CD4-positive, alpha-beta T cell treated with Interferon alpha-2 for 1 hour (primary cell): ENCODE results near the gene MTHFD1.
"Not testable (repeated sequence)": the region's sequence is repeated elsewhere in the genome, so short reads cannot be mapped to it uniquely, and the experiment has no call there.

ENCODE experiments used
- DNase-seq, 2 donors: peaks; one replicate each; pipeline ENCODE4 v3.0.0-alpha.2; 2020 to 2022

The MTHFD1 gene

DNA sequence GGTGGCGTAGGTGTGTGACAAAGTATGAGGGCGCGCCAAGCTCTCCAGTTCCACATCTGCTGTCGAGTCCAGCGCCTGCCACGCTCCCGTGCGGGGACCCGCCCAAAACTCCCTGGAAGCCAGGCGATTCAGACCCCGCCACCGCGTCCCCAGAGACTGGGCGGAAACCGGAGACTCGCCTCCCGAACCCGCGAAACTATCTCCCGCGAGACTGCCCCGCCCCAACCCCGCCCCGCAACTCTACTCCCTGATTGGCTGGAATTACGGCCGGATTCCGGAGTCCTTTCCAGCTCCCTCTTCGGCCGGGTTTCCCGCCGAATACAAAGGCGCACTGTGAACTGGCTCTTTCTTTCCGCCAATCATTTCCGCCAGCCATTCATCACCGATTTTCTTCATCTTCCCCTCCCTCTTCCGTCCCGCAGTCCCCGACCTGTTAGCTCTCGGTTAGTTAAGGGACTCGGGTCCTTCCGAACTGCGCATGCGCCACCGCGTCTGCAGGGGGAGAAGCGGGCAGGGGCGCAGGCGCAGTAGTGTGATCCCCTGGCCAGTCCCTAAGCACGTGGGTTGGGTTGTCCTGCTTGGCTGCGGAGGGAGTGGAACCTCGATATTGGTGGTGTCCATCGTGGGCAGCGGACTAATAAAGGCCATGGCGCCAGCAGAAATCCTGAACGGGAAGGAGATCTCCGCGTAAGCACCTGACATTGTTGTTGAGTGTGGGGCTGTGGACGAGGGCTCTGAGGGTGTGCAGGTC is at the start of gene MTHFD1:
MTHFD1 (plus strand) TSS at position 572 of the 751 bp plus-strand sequence; CDS start at position 647, 75 bp downstream.
- DNase-seq = peak; percentile 96 to 97

DNA sequence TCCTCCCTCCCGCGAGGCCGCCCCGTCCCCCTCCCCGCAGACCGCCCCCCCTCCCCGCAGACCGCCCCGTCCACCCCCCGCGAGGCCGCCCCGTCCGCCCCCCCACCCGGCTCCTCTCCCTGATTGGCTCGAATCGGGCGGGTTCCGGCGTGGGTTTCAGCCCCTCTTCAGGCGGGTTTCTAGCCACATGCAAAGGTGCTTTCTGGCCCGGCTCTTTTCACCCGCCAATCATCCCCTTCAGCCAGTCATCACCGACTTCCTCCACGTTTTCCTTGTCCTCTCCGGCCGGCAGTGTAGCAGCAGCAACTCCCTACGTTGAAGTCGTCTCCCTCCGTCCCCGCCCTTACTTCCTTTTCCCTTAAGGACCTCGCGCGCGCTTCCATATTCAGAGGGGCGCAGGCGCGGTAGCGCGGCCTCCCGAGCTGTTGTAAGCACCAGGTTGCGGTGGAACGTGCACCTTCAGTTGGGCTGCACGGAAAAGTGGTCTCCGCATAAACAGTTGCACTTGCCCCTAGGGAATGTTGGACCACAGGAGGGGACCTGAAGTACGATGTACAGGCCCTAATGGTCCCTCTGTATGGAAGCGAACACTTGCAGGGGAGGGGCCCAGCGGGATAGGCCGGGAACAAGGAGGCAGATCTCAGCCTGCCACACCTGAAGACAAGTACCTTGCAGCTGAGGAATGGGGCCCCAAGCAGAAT is 49.4 kb upstream of the MTHFD1 start:
- DNase-seq = peak; percentile 83 to 92

DNA sequence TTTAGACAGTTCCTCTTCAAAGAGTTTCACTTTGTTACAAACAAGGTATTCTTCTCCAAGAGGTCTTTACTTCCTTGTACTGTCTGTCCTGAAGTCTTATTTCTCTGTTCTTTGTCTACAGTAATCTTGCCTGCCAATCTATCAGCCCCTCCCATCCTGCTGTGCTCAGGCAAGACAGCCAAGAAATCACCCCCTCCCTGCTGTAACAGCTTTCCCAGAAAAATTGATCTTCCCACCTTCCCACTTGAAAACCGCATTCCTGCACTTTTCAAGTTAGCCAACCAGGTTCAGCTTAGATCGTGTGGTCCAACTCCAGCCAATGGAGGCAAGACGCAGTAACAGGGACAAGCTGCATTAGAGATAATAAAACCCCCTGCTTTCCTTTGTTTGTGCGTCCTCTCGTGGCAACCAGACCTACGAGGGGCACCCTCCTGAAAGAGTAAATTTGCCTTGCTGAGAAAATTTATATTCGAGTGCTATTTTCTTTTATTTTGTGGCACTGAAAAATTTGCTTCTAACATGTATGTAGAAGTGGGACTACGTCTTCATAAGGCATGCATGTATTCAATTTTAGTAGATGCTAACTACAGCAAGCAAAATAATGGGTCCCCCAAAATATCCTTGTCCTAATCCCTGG is 47.5 kb upstream of the MTHFD1 start:
- no peak for DNase-seq

DNA sequence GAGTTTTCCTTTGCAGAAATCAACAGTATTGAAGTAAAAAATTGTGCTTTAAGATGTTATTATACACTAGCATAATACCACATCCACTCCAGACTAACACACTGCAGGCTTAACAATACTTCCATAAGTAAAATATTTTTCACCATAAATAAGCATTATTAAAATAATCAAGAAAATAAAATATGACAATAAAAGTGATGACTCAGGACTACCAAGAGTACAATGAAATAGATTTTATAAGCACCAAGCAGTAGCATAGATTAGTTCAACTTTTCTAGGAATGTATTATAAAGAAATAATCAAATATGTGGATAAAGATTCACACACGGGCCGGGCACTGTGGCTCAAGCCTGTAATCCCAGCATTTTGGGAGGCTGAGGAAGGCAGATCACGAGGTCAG is 40.4 kb upstream of the MTHFD1 start:
- no peak for DNase-seq

DNA sequence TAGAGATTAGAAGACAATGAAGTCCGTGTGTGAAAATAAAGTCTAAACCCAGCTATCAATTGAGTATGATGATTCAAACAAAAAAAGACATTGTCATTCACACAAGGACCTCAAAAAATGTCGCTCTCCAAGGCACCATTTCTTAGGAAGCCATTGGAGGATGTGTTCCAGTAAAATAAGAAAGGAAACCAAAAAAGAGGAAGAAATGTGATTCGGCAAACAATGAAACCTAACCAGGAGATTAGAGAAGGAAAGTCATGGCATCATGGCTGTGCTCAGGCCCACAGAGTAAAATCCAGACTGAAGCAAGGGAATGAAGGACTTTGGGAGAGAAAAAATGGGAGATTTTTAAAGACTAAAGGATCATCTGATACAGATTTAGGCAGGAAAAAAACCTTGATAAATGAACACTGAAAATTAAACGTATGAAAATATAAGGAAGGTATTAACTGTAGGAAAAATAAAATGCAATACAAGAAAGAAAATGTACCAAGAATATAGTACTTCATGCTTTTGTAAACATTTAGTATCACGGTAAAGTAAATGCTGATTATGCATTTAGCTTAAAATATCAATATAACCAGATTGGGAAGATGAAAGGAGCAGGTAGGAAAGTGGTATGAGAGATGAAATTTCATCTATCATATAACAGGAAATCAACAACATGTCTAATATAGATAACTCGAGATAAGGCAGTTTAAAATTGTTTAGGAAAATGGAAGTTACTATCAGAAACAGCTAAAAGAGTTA is 38.2 kb upstream of the MTHFD1 start:
- DNase-seq = no peak

DNA sequence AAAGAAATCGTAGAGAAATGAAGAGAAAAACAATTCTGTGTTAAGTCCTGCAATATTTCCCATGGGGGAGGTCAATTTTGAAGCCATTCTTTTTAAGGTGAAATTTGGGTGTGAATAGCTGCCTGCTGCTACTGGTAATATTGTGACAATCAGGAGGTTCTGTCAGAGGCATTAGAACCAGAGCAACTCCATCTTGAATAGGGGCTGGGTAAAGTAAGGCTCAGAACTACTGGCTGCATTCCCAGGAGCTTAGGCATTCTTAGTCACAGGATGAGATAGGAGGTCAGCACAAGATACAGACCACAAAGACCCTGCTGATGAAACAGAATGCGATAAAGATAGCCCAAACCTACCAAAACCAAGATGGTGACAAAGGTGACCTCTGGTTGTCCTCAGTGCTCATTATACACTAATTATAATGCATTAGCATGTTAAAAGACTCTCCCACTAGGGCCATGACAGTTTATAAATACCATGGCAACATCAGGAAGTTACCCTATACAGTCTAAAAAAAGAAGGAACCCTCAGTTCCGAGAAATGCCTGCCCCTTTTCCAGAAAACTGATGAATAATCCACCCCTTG is 24.8 kb upstream of the MTHFD1 start:
- DNase-seq = no peak

DNA sequence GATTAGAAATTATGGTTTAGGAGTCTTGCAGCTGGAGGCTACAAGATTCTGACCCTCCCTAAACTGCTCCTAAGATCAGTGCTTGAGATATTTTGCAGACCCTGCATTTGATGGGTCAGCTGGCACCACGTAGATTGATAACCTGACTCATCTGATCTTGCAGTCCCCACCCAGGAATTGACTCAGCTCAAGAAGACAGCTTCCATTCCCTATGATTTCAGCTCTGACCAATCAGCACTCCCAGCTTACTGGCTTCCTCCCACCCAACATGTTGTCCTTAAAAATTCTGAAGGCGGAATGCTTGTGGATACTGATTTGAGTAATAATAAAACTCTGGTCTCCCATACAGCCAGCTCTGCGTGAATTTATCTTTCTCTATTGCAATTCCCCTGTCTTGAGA is 23.2 kb upstream of the MTHFD1 start:
- no peak for DNase-seq

DNA sequence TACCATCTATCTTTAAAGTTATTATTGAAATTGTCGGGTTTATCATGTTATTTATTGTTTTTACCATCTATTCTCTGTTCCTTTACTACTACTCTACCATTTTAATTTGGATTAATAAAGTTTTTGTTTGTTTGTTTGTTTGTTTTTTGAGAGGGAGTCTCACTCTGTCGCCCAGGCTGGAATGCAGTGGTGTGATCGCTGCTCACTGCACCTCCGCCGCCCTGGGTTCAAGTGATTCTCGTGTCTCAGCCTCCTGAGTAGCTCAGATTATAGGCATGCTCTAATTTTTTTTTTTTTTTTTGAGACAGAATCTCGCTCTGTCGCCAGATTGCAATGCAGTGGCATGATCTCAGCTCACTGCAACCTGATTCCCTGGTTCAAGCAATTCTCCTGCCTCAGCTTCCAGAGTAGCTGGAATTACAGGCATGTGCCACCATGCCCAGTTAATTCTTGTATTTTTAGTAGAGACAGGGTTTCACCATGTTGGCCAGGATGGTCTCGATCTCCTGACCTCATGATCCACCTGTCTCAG is 22.7 kb upstream of the MTHFD1 start:
- not testable (repeated sequence) for DNase-seq

DNA sequence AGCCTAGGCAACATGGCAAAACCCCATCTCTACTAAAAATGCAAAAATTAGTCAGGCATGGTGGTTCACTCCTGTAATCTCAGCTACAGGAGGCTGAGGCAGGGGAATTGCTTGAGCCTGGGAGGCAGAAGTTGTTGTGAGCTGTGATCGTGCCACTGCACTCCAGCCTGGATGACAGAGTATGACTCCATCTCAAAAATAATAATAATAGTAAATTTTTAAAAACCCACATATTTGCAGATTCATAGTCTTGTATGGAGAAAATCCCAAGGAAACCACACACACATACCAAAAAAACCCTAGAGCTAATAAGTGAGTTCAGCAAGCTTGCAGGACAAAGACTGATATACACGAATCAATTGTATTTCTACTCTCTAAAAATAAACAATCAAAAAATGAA is 19.0 kb upstream of the MTHFD1 start:
- DNase-seq = no peak

DNA sequence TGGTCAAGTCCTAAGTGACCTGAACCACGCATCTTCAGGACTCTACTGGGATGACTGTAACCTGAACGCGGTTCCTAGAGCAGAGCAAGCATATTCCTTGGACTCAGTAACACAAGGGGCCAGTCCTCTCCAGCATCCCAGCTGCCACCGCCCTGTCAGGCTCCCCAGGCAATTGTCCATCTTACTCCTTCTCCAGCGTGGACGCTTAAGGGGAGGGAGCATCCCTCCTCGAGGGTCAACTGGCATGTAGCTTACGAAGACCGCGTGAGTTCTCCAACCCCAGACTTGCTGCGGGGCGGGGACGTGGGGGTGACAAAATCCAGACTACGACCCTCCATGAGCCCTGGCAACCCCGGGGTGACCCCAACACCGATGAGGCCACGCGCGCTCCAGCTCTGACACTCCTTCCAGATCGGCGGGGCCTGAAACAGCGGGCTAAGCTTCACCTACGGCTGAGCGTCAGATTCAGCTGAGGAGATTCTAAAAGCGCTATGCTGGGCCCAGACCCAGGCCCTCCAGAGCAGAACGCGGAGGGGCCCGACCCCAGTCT is 846 bp upstream of the MTHFD1 start:
- no peak for DNase-seq

DNA sequence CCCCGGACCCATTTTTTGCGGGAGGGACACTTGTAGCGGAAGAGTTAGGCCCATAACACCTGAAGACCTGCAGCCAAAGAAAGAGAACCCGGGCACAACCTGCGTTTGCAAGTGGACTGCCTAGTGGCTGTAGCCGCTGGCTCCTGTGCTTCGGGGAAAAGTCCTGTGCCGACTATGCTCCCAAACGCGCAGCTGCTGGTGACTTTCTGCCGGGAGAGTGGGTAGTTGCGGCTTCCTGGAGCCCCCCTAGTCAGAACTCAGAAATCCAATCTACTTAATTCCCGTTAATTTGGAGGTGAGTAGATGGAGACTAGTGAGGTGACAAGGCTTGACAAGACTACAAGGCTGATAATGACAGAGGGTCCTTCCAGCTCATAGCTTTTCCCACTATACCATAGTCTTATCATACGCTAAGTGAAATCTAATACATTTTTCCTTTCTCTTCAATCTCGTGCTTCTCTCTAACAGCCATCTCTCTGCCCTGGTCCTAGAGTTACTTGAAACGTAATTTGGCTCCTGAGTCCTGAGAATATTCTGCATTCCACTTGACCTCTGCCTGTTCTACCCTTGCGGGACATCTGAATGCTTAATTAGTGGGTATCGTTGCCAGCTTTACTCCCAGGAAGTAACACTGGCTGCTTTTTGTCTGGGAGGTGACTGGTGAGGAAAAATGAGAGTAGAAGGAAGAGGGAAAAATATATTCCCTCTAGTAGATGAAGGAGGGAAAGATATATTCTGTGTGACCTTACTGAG is 556 bp downstream of the MTHFD1 start:
- peak in 1 of 2 donors; percentile 4 for DNase-seq

DNA sequence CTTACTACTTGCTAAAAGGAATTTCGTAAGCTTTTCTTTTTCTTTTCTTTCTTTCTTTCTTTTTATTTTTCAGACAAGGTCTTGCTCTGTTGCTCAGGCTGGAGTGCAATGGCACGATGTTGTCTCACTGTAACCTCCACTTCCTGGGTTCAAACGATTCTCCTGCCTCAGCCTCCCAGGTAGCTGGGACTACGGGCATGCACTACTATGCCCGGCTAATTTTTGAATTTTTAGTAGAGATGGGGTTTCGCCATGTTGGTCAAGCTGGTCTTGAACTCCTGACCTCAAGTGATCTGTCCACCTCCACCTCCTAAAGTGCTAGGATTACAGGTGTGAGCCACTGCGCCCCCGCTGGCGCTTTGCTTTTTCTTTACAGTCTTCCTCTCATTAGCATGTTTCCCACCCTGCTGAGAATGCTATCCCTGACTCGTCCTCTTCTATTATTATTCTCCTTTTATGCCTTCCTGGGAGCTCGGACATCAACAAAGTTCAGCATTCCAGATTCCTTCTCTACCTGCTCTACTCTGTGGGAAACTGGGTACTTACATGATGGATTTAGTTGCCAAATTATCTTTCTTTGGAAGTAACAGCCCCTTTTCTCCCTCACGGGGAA is 3.1 kb downstream of the MTHFD1 start:
- no peak for DNase-seq

DNA sequence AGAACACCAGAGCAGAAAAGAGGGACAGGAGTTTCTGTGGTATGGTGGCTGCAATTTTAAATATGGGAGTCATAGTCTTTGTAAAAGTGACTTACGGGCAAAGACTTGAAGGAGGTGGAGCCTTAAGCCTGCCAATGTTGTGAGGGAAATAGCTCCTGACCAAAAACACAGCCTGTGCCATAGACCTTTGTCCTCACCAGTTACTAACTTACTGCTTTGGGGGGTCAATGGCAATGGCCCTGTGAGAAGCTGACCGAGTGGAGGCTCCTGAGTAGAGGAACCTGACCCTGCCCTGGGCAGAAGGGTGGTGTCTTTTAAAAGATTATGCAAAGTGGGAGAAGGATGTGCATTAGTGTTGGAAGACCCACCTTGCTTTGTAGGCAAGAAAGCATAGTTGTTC is 3.8 kb downstream of the MTHFD1 start:
- no peak for DNase-seq

DNA sequence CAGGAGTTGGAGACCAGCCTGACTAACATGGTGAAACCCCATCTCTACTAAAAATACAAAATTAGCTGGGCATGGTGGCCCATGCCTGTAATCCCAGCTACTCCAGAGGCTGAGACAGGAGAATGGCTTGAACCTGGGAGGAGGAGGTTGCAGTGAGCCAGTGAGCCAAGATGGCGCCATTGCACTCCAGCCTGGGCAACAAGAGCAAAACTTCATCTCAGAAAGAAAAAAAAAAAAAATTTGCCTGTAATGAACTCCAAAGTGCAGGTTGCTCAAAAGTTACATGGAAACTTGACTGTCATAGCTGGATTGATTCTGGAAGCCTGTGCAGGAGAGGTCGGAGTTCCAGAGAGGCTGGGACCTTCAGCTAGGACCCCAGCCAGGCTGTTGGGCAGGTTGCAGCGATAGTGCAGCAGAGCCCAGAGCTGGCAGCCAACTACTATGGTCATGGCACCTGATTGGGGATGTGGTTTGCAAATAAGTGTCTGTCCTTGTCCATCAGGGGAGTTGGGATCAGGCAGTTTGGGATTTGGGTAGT is 5.1 kb downstream of the MTHFD1 start:
- not testable (repeated sequence) for DNase-seq

DNA sequence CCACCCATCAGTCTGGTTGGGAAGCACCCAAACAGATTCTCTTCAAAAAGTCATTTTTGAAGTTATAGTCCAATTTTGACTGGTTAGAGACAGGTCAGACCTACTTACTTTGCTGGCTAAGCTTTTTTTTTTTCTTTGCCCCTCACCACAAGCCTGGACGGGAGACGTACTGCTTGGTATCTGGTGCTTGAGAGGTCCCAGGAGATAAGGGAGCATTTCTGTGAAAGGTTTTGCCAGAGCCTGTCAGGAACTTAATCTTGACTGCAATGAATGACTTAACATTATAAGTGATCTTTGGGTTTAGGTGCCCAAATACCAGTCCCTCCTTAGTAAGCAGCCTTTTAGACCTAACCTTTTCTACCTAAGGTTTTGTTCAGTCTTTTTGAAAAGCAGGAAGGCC is 6.3 kb downstream of the MTHFD1 start:
- no peak for DNase-seq

DNA sequence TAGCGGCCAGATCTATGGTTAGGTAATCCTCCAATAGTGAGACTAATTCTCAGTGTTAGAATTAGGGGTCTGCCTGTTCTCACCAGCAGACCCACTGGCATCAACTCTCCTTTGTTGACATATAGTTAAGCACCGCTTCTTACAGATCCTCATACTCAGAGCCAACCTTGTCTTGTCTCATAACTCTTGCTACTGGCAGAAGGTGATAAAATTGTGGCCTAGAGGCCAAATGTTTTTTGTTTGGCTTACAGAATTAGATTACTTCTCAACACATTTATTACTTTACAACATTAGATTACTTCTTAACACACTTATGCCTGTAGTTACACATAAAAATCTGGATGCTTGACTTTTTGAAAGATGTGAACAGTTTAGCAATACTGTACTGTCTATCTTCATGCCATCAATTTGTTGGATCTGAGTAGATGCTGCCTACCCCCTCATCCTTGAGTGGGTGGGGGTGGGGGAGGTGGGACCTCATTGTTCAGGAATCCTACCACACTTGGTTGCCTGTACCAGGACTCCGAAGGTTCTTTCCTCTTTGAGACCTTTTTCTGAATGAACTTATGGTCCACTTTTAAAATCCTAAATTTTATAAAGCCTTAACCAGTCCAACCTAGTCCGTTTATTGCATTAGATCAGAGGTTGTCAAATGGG is 7.0 kb downstream of the MTHFD1 start:
- no peak for DNase-seq

DNA sequence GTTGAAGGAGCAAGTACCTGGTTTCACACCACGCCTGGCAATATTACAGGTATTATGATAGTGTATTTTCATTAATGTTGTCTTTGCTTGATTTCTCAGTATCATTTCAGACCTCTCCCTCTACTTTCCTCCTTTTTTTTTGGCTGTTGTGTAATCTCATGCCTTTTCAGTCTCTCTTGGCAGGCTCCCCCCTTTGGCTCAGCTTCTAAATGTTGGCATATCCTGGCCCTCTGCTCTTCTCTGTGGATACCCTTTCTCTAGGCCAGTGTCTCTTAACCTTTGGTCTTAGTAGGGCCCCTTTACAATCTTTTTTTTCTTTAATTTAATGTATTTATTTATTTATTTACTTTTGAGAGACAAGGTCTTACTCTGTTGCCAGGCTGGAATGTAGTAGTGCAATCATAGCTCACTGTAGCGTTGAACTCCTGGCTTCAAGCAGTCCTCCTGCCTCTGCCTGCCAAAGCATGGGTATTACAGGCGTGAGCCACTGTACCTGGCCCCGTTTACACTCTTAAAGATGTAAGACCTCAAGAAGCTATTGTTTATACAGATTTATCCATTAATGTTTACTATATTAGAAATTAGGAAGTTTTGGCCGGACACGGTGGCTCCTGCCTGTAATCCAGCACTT is 12.8 kb downstream of the MTHFD1 start:
- DNase-seq = no peak

DNA sequence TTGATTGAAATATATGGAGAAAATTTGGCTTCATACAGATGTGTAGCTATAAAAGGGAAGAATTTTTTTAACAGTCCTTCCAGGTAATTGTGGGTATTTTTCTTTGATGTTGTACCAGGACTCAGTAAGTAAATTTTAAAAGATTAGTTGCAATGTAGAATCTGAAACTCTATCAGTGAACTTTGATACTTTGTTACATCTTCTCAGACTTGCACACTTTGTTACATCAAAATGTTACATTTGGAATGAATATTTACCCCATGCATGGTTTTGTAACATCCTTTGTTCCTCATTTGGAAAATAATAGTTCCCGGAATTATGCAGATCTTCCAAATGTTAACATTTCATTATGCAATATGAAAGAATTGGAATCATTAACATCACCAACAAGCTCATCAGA is 13.8 kb downstream of the MTHFD1 start:
- no peak for DNase-seq

DNA sequence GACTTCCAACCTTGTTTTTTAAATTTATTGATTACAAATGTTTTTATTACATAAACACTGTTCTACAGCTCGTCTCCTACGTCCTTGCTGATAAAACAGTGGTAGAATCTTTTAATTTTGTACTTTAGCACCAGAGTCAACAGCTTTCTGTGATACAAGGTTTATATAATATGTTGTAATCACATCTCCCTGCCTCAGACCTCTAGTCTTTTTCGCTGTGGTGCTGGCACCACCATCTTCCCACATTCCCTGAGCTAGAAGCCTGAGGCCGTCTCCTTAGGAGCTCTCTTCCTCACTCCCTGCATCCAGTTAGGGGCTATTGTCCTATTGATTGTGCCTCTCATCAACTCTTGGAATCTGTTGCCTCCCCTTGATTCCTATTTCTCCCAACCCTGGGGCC is 17.1 kb downstream of the MTHFD1 start:
- no peak for DNase-seq

DNA sequence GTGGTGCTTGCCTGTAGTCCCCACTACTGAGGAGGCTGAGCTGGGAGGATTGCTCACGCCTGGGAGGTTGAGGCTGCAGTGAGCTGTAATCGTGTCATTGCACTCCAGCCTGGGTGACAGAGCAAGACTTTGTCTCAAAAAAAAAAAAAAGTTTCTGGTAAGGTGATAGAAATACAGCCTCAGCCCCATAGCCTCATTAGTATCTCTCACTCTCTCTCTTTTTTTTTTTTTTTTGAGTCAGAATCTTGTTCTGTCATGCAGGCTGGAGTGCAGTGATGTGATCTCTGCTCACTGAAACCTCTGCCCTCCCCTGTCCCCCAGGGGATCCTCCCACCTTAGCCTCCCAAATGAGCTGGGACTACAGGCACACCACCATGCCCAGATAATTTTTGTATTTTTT is 19.2 kb downstream of the MTHFD1 start:
- DNase-seq = no peak
